WTC11 (cell line): ENCODE results near the gene TMEM62. TPM values are rescaled to one million over a fixed set of nuclear protein-coding genes. Genes with fewer than 3 reads are reported as not detected.
"Not testable (repeated sequence)": the region's sequence is repeated elsewhere in the genome, so short reads cannot be mapped to it uniquely, and the experiment has no call there.

ENCODE experiments used
- ATAC-seq: fragments of 200-7000 bp; cut with Tn5 transposase; 2 replicates; pipeline ENCODE4 v1.10.0; 2021; ENCODE audit warnings: mild to moderate bottlenecking, moderate library complexity
- CTCF ChIA-PET: fragments of 300-600 bp; sonication (Branson Sonifier 250); formaldehyde crosslinking; loops from one replicate; lab custom pipeline; 2021; ENCODE audit warnings: antibody characterized with exemption; lab: Charles Lee
- POLR2A ChIA-PET: fragments of 350-600 bp; sonication (Branson Sonifier 250); formaldehyde crosslinking; loops from one replicate; lab custom pipeline; 2021; ENCODE audit warnings: antibody characterized with exemption; lab: Charles Lee
- DNase-seq: peaks from one replicate; pipeline ENCODE4 v3.0.0; 2021; ENCODE audit warnings: low spot score
- H3K27ac Mint-ChIP-seq: 2 replicates; pipeline ENCODE4 v1.8.0; 2021; ENCODE audit warnings: mixed read lengths
- H3K27me3 Mint-ChIP-seq: 2 replicates; pipeline ENCODE4 v1.8.0; 2021; ENCODE audit warnings: low read depth, mild to moderate bottlenecking, moderate library complexity, mixed read lengths
- H3K36me3 Mint-ChIP-seq: 2 replicates; pipeline ENCODE4 v1.8.0; 2021; ENCODE audit warnings: mixed read lengths
- H3K4me1 Mint-ChIP-seq: 2 replicates; pipeline ENCODE4 v1.8.0; 2022; ENCODE audit warnings: mixed read lengths
- H3K4me3 Mint-ChIP-seq: 2 replicates; pipeline ENCODE4 v1.8.0; 2021; ENCODE audit warnings: mild to moderate bottlenecking, moderate library complexity, mixed read lengths
- H3K9me3 Mint-ChIP-seq: 2 replicates; pipeline ENCODE4 v1.8.0; 2021; ENCODE audit warnings: mixed read lengths
- AFF4 ChIP-seq: sonication (generic); formaldehyde crosslinking; IDR thresholded peaks from 2 replicates; pipeline ENCODE4 v1.8.1; 2023; ENCODE audit warnings: mild to moderate bottlenecking, missing genetic modification reagents, borderline replicate concordance
- FOXJ3 ChIP-seq: sonication (generic); formaldehyde crosslinking; IDR thresholded peaks from 2 replicates; pipeline ENCODE4 v1.9.0; 2021; ENCODE audit warnings: missing genetic modification reagents, mild to moderate bottlenecking, borderline replicate concordance
- FOXP1 ChIP-seq: sonication (generic); formaldehyde crosslinking; IDR thresholded peaks from 2 replicates; pipeline ENCODE4 v1.8.0; 2022; ENCODE audit warnings: missing genetic modification reagents, mild to moderate bottlenecking, moderate library complexity, borderline replicate concordance
- MAX ChIP-seq: sonication (generic); formaldehyde crosslinking; IDR thresholded peaks from 2 replicates; pipeline ENCODE4 v1.8.0; 2022; ENCODE audit warnings: mild to moderate bottlenecking, missing genetic modification reagents
- MYBL2 ChIP-seq: sonication (generic); formaldehyde crosslinking; IDR thresholded peaks from 2 replicates; pipeline ENCODE4 v1.8.1; 2023; ENCODE audit warnings: mild to moderate bottlenecking, moderate library complexity, missing genetic modification reagents
- NFATC4 ChIP-seq: fragments of 250-450 bp; sonication (Bioruptor Pico); IDR thresholded peaks from 2 replicates; pipeline ENCODE4 v1.9.0; 2021; ENCODE audit warnings: mild to moderate bottlenecking
- NR1H2 ChIP-seq: sonication (generic); formaldehyde crosslinking; IDR thresholded peaks from 2 replicates; pipeline ENCODE4 v1.9.0; 2021; ENCODE audit warnings: mild to moderate bottlenecking, moderate library complexity, missing genetic modification reagents
- PREB ChIP-seq: sonication (generic); formaldehyde crosslinking; IDR thresholded peaks from 2 replicates; pipeline ENCODE4 v1.8.1; 2022; ENCODE audit warnings: mild to moderate bottlenecking, missing genetic modification reagents, moderate library complexity, borderline replicate concordance
- ZNF121 ChIP-seq: sonication (generic); formaldehyde crosslinking; IDR thresholded peaks from 2 replicates; pipeline ENCODE4 v1.8.0; 2023; ENCODE audit warnings: missing genetic modification reagents
- ZNF281 ChIP-seq: sonication (generic); formaldehyde crosslinking; IDR thresholded peaks from 2 replicates; pipeline ENCODE4 v1.8.0; 2023; ENCODE audit warnings: mild to moderate bottlenecking, missing genetic modification reagents
- total RNA-seq: library from RNA; stranded (reverse); gene quantifications from 3 replicates; pipeline ENCODE4 v1.2.3, GENCODE V29; 2021
- TF ChIP-seq, protein P1 (sequence below): sonication (generic); formaldehyde crosslinking; conservative IDR thresholded peaks from 2 replicates; pipeline ENCODE4 v1.8.1; 2023; ENCODE audit warnings: mild to moderate bottlenecking, low read depth, missing genetic modification reagents, moderate library complexity

Gene TMEM62
- total RNA-seq, 1 experiment from 2014 or later, result 5.6 TPM

GRCh38 chr15:43196760-43197548 lies 63.6 kb downstream of the TMEM62 start (continued):
- TF ChIP-seq AFF4 (CRISPR knock-in tag) (no peak), NR1H2 (CRISPR knock-in tag) (no peak), ZNF121 (CRISPR knock-in tag) (no peak)
- TF ChIP-seq, protein P1, sequence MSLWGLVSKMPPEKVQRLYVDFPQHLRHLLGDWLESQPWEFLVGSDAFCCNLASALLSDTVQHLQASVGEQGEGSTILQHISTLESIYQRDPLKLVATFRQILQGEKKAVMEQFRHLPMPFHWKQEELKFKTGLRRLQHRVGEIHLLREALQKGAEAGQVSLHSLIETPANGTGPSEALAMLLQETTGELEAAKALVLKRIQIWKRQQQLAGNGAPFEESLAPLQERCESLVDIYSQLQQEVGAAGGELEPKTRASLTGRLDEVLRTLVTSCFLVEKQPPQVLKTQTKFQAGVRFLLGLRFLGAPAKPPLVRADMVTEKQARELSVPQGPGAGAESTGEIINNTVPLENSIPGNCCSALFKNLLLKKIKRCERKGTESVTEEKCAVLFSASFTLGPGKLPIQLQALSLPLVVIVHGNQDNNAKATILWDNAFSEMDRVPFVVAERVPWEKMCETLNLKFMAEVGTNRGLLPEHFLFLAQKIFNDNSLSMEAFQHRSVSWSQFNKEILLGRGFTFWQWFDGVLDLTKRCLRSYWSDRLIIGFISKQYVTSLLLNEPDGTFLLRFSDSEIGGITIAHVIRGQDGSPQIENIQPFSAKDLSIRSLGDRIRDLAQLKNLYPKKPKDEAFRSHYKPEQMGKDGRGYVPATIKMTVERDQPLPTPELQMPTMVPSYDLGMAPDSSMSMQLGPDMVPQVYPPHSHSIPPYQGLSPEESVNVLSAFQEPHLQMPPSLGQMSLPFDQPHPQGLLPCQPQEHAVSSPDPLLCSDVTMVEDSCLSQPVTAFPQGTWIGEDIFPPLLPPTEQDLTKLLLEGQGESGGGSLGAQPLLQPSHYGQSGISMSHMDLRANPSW (CRISPR knock-in tag), result no peak

- H3K36me3 Mint-ChIP-seq, result peaks cover 17% of the 10 kb centered on the region
- CTCF ChIA-PET, POLR2A ChIA-PET: not testable (repeated sequence)
Measured at GRCh38 chr15:43197773-43198172, 64.4 kb downstream of the TMEM62 start.

GRCh38 chr15:43198556-43198955 lies 65.2 kb downstream of the TMEM62 start:
- H3K4me3 Mint-ChIP-seq, ATAC-seq, H3K27ac Mint-ChIP-seq, H3K27me3 Mint-ChIP-seq, POLR2A ChIA-PET, H3K4me1 Mint-ChIP-seq, DNase-seq: not testable (repeated sequence)
- H3K9me3 Mint-ChIP-seq, result peaks cover 26% of the 10 kb centered on the region
- peaks cover 16% of the 10 kb centered on the region for H3K36me3 Mint-ChIP-seq
- CTCF ChIA-PET, result interaction anchor here (1.6 kb wide), 1 partner anchor 11 kb away, joined by 3 read pairs; no protein-coding TSS in a partner anchor

More at GRCh38 chr15:43197773-43198172, 64.4 kb downstream of the TMEM62 start:
- ATAC-seq, DNase-seq, H3K27ac Mint-ChIP-seq, H3K4me1 Mint-ChIP-seq, H3K27me3 Mint-ChIP-seq, H3K4me3 Mint-ChIP-seq: not testable (repeated sequence)
- H3K9me3 Mint-ChIP-seq, result peaks cover 26% of the 10 kb centered on the region

GRCh38 chr15:43198992-43199391 lies 65.6 kb downstream of the TMEM62 start:
- ChIA-PET POLR2A (no interaction called here), CTCF (interaction anchor here (1.6 kb wide), 1 partner anchor 11 kb away, joined by 3 read pairs; no protein-coding TSS in a partner anchor)
- TF ChIP-seq MAX (no peak), MYBL2 (CRISPR knock-in tag) (no peak), FOXP1 (CRISPR knock-in tag) (no peak), ZNF281 (CRISPR knock-in tag) (no peak), NFATC4 (CRISPR knock-in tag) (no peak), FOXJ3 (no peak), PREB (CRISPR knock-in tag) (no peak), ZNF121 (CRISPR knock-in tag) (no peak)
- H3K27me3 Mint-ChIP-seq, result peaks cover 7% of the 10 kb centered on the region
- peaks cover 26% of the 10 kb centered on the region for H3K9me3 Mint-ChIP-seq
- H3K36me3 Mint-ChIP-seq, result peaks cover 16% of the 10 kb centered on the region
- H3K4me3 Mint-ChIP-seq, result no peak overlapping the region
- no peaks in the 10 kb centered on the region for H3K4me1 Mint-ChIP-seq
- ATAC-seq, result no peak
- no peak for DNase-seq
- no peak overlapping the region for H3K27ac Mint-ChIP-seq
